Right forelimb (tissue), 1 donor: ENCODE measurements around the gene GYG1.

Experiments used
- DNase-seq: peaks from one replicate; pipeline ENCODE4 v3.0.0-alpha.2; 2018

The GYG1 gene

GRCh38 chr3:149019580-149019979, 28.2 kb downstream of the GYG1 start:
- no peak for DNase-seq

DNA sequence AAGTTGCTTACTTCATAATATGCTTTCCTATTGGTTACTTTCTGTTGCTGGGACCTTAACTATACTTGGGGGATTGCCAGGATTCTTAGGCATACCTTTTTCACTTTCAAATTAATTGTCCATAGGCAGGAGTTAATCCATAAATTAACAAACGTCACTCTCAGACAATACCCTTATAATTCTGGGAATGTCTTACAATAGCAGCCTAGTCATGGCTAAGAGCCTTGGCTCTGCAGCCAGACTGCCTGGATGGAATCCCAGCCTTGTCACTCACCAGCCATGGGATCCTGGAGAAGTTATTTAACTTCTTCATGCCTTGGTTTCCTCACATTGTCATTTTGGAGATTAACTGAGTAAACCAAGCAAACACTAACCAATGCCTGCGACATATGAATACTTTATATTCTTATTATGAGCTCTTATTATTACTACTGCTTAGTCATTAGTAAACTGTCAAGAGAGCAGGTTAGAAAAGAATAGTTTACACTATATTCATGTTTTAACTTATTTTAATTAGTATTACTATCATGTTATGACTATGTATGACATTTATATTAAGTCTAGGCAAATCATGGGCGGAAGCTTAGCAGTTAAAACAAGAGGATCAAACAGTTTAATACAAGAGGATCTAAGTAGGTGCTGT, 29.0 kb downstream of the GYG1 start:
- no peak for DNase-seq

DNA sequence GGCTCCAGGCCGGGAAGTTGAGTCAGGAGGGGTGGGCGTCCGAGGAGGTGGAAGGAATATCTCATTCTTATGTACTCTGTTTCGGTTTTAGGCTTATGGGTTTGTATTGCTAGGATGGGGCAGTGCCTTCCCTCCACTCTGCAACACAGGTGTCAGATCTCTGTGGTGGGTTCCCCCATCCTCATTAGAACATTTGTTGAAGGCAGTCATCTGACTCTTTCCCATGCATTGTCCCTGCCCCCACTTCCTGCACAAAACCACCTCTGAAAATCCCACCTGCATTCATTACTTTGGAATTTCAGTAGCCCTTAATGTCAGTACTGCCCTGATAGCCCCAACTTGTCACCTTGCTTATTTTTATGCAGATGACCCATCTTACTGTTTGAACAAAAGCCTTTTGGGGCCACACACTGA, 29.5 kb downstream of the GYG1 start:
- DNase-seq, result no peak

- no peak for DNase-seq
Measured at GRCh38 chr3:149021830-149022229, 30.5 kb downstream of the GYG1 start.

DNA sequence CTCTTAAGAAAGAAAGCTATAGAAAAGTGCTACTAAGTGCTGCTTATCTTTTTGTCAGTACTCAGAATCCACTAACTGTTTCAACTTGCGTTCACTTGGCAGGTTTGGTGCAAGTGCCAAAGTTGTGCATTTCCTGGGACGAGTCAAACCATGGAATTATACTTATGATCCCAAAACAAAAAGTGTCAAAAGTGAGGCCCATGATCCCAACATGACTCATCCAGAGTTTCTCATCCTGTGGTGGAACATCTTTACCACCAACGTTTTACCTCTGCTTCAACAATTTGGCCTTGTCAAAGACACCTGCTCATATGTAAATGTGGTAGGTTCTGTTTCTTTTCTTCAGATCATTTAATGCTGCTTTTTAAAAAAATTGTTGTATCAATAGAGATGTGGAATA, 32.6 kb downstream of the GYG1 start:
- no peak for DNase-seq

DNA sequence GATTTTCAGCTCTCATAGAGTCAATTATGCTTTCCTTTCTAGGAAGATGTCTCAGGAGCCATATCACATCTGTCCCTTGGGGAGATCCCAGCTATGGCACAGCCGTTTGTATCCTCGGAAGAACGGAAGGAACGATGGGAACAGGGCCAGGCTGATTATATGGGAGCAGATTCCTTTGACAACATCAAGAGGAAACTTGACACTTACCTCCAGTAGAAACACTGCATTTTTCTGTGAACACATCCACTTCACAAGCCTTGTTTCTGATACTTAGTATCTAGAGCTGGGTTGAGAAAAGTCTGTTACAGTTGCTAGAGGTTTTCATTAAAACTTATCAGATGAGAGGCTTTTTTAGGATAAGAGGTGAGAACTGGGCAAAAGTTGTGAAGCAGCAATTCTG, 35.4 kb downstream of the GYG1 start:
- DNase-seq, result no peak

DNA sequence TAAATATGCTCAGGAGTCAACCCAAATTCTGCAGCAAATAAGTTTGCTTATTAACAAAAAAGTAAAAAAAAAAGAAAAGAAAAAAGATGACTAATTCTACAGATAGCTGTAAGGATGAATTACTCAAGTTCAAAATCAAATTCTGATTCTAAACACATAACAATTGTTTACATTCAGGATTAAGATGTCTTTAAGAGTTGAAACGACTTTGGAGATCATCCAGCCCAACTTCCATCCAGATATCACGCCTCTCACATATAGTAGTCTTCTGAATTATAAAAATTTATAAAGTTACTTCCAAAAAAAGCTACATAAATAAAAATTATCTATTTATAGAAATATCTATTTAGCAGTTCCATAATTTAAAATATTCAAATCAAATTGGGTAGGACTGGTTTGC, 39.8 kb downstream of the GYG1 start:
- no peak for DNase-seq

- DNase-seq, result no peak
Measured at GRCh38 chr3:149037684-149038083, 46.3 kb downstream of the GYG1 start.

DNA sequence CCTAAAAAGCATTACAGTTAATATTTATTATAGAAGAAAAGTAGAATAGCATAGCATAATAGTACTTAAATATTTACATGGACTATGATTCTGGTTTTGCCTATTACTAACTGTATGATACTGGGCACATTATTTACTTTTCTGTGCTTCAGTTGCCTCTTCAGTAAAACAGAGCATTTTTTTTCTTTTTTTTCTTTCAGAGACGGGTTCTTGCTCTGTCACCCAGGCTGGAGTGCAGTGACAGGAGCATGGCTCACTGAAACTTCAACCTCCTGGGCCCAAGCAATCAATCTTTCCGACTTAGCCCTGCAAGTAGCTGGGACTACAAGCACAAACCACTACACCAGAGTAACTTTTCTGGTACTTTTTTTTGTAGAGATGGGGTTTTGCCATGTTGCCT, 47.0 kb downstream of the GYG1 start:
- DNase-seq, result no peak

- no peak for DNase-seq
Measured at GRCh38 chr3:149042789-149043386, 51.5 kb downstream of the GYG1 start.

DNA sequence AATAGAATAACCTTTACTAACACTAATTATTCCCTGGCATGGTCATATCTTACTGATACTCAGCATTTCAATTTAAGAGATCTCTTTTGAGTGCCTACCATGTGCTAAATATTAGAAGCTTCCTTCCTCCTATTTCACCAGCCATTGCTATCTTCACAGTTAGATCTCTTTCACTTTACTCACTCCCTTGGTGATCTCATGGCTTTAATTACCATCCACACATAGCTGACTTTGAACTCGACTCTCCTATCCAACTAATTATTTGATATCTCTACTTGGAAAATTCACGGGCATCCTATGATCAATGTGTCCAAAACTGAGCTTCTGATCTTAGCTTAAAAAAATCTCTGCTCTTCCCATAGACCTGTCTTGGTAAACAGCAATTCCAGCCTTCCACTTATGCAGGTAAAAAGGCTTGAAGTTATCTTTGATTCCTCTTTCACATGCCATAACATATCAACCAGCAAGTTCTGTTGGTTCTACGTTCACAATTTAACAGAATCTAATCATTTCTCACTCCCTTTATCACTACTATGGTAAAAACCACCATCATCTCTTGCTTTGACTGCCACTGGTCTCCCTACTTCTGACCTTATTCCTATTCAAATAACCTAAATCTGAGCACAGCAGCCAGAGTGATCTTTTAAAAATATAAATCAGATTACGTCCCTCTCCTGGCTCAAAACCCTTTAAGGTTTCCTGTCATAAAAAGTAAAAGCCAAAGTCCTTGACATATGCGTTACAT, 53.2 kb downstream of the GYG1 start:
- DNase-seq, result no peak

DNA sequence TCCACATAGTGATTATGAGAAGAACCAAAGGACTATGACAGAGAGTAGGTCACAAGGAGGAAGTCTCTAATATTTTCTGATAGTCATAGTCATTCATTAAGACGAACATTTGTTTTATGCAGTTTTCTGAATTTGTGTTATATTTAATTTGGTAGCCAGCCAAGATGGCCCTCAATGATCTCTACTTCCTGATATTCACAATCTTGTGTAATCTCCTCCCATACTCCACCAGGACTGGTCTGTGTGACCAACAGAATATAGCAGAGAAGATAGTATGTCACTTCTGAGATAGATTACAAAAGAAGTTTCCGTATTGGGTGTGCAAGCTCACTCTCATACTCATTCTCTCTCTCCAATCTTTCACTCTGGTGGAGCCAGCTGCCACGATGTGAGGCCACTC, 64.2 kb downstream of the GYG1 start:
- no peak for DNase-seq

- no peak for DNase-seq
Measured at GRCh38 chr3:149058198-149058597, 66.9 kb downstream of the GYG1 start.

DNA sequence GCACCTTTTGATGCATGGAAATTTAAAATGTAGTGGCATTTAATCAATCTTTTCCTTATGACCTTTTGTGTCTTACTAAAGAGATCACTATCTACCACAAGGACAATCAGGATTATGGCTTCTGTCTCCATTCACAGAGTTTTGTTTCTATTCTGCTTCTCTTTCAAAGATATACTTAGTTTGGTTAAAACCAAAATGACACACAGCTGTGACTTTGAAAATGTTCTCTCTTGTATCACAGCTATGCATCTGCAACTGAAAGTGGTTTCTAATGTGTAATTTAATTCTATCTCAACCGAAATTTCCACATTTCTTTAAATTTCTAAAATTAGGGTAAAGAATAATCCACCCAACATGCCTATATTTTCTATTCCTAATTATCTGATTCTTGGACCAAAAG, 67.3 kb downstream of the GYG1 start:
- no peak for DNase-seq

- no peak for DNase-seq
Measured at GRCh38 chr3:149061776-149062175, 70.4 kb downstream of the GYG1 start.

DNA sequence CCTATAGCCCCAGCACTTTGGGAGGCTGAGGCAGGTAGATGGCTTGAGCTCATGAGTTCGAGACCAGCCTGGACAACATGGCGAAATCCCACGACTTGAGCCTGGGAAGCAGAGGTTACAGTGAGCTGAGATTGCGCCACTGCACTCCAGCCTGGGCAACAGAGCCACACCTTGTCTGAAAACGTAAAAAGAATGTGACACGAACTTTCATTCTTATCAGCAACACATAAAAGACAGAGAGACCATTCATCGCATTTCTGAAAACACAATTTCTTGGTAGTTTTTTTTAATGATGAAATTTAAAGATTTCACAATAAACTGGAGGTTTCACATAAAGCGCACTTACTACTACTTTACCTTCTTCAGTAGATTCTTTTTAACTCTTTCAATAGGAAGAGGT, 76.5 kb downstream of the GYG1 start:
- no peak for DNase-seq
